ENCODE measurements around the gene APOBEC3A. TPM values are rescaled to one million over a fixed set of nuclear protein-coding genes. Genes with fewer than 3 reads are reported as not detected.

Gene APOBEC3A
- total and polyA plus RNA-seq, 10 of the 15 experiments (the other 5 are each of a cell fraction or from before 2014, with no cell fraction given): 0.20 TPM; not detected in 9

GRCh38 chr22:38973289-38974169 lies 16.1 kb downstream of the APOBEC3A start (continued):
- TF ChIP-seq E2F4 (IDR thresholded peaks at IDR 0.05; ENCODE audit: low read depth, low read length) (no peak), NBN (IDR thresholded peaks at IDR 0.05) (0 out of 2 replicates have a peak, but pooled peaks have one; percentile 30), CHD2 (IDR thresholded peaks at IDR 0.05; ENCODE audit: borderline replicate concordance, low read depth, low read length) (no peak), NR2F1 (conservative IDR thresholded peaks at IDR 0.05) (no peak), FOS (IDR thresholded peaks at IDR 0.05; ENCODE audit: borderline replicate concordance, extremely low read depth, insufficient read length) (no peak), LARP7 (IDR thresholded peaks at IDR 0.05) (0 out of 2 replicates have a peak, but pooled peaks have one; percentile 14), IRF3 (IDR thresholded peaks at IDR 0.05) (no peak)
- TF ChIP-seq, protein P1, sequence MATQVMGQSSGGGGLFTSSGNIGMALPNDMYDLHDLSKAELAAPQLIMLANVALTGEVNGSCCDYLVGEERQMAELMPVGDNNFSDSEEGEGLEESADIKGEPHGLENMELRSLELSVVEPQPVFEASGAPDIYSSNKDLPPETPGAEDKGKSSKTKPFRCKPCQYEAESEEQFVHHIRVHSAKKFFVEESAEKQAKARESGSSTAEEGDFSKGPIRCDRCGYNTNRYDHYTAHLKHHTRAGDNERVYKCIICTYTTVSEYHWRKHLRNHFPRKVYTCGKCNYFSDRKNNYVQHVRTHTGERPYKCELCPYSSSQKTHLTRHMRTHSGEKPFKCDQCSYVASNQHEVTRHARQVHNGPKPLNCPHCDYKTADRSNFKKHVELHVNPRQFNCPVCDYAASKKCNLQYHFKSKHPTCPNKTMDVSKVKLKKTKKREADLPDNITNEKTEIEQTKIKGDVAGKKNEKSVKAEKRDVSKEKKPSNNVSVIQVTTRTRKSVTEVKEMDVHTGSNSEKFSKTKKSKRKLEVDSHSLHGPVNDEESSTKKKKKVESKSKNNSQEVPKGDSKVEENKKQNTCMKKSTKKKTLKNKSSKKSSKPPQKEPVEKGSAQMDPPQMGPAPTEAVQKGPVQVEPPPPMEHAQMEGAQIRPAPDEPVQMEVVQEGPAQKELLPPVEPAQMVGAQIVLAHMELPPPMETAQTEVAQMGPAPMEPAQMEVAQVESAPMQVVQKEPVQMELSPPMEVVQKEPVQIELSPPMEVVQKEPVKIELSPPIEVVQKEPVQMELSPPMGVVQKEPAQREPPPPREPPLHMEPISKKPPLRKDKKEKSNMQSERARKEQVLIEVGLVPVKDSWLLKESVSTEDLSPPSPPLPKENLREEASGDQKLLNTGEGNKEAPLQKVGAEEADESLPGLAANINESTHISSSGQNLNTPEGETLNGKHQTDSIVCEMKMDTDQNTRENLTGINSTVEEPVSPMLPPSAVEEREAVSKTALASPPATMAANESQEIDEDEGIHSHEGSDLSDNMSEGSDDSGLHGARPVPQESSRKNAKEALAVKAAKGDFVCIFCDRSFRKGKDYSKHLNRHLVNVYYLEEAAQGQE (IDR thresholded peaks at IDR 0.05; ENCODE audit: low read depth, low read length): no peak
